Vagina (tissue), 2 donors: ENCODE results near the gene RARA. TPM values are rescaled to one million over a fixed set of nuclear protein-coding genes. Genes with fewer than 3 reads are reported as not detected.

ENCODE experiments used
- DNase-seq, 2 donors: peaks; one replicate each; pipeline ENCODE4 v3.0.0-alpha.2; 2017; ENCODE audit errors: extremely low spot score in 2 of 2
- H3K27ac ChIP-seq: fragments of 200-600 bp; sonication (generic); one replicate; pipeline ENCODE4 v1.5.1; 2019
- H3K27me3 ChIP-seq: fragments of 200-600 bp; sonication (generic); one replicate; pipeline ENCODE4 v1.5.1; 2019
- H3K36me3 ChIP-seq, 2 donors: fragments of 200-600 bp; sonication (generic); one replicate each; pipeline ENCODE4 v1.5.1; 2017 to 2019
- H3K4me1 ChIP-seq: fragments of 200-600 bp; sonication (generic); one replicate; pipeline ENCODE4 v1.5.1; 2019
- H3K4me3 ChIP-seq, 2 donors: fragments of 200-600 bp; sonication (generic); 1 replicate in 1 of 2; 2 replicates in 1 of 2; pipeline ENCODE4 v1.5.1; 2016 to 2019
- H3K9me3 ChIP-seq: fragments of 200-600 bp; sonication (generic); one replicate; pipeline ENCODE4 v1.5.1; 2019
- CTCF ChIP-seq, 3 experiments: fragments of 450-650 bp in 2 of 3; fragments of 200-600 bp in 1 of 3; sonication (generic) in 1 of 3; IDR thresholded peaks; one replicate each; pipeline ENCODE4 v1.5.1; 2017 to 2019; ENCODE audit warnings: antibody characterized with exemption in 3 of 3, mild to moderate bottlenecking in 2 of 3, moderate library complexity in 2 of 3
- POLR2A ChIP-seq, 2 donors: fragments of 450-650 bp; IDR thresholded peaks; one replicate each; pipeline ENCODE4 v1.6.1; 2017; ENCODE audit warnings: antibody characterized with exemption in 2 of 2, mild to moderate bottlenecking in 2 of 2, moderate library complexity in 2 of 2
- POLR2AphosphoS5 ChIP-seq, 2 donors: sonication (generic); formaldehyde crosslinking; IDR thresholded peaks; one replicate each; pipeline ENCODE4 v1.9.0; 2017; ENCODE audit warnings: antibody characterized with exemption in 2 of 2, mild to moderate bottlenecking in 2 of 2, low read depth in 1 of 2; ENCODE audit not compliant: insufficient read depth in 1 of 2
- intact Hi-C: fragments of 100-400 bp; cut with DNase I; formaldehyde crosslinking; loops from one replicate; pipeline ENCODE4 v1.15.1; 2023
- total RNA-seq: library from RNA; depleted of rRNA; stranded (reverse); fragments of >200 nt; gene quantifications from one replicate; pipeline ENCODE4 v1.2.3, GENCODE V29; 2016

RARA gene
- total RNA-seq, 1 donor from 2014 or later = 58.9 TPM

- Histone ChIP-seq H3K36me3 (no peaks in the 10 kb centered on the region), H3K9me3 (no peaks in the 10 kb centered on the region), H3K27ac (peak overlapping the region; percentile 96), H3K4me3 (peak overlapping the region; percentile 80 to 86), H3K27me3 (no peaks in the 10 kb centered on the region), H3K4me1 (peaks cover 94% of the 10 kb centered on the region)
- intact Hi-C loops = no loop called here
- DNase-seq = no peak
- no peak for TF ChIP-seq POLR2A (IDR thresholded peaks at IDR 0.05)
- no peak for TF ChIP-seq CTCF (IDR thresholded peaks at IDR 0.05)
- no peak for TF ChIP-seq POLR2AphosphoS5 (IDR thresholded peaks at IDR 0.05; ENCODE audit: insufficient read depth in 1 of 2, low read depth in 1 of 2)
Measured at GRCh38 chr17:40319651-40320540, 10.9 kb downstream of the RARA start.

DNA sequence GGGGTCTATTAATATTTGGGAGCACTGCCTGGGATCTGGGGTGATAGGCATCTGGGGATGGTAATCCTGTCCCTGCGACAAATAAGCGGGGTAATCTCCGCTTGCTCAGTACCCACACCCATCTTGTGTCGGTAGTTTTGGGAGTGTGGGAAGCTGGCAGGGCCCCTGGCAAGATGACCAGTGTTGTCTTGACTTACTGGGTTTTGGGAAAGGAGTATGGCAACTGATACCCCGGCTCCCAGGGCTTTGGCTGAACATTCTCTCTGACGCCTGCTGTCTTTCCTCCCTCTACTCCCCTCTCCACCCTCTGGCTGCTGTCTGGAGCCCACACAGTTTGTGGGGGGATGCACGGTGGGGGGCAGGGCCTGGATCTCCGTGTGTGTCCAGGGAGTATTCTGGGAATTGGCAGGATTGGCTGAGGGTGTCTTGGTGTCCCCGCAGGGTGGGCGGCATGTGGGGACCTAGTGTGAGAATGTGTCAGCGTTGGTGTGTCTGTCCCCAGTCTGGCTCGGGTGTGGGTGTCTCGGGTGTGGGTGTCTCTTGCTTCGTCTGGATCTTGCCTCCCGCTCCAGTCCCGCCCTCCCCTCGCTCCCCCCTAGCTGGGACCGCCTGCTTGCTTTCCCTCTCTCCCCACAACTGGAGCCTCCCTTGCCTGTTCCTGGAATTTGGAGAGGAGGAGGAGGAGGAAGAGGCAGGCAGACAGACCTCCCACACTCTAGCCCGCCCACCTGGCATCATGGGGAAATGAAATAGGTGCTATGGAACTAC is 12.0 kb downstream of the RARA start:
- no peaks in the 10 kb centered on the region for H3K27me3 ChIP-seq
- TF ChIP-seq POLR2AphosphoS5 (IDR thresholded peaks at IDR 0.05; ENCODE audit: insufficient read depth in 1 of 2, low read depth in 1 of 2) (peak; percentile 15 to 60), CTCF (IDR thresholded peaks at IDR 0.05) (no peak), POLR2A (IDR thresholded peaks at IDR 0.05) (peak in 1 of 2 donors; percentile 30)
- no peaks in the 10 kb centered on the region for H3K36me3 ChIP-seq
- intact Hi-C loops = no loop called here
- H3K27ac ChIP-seq = peak overlapping the region; percentile 96
- no peaks in the 10 kb centered on the region for H3K9me3 ChIP-seq
- peak overlapping the region; percentile 80 to 86 for H3K4me3 ChIP-seq
- peaks cover 94% of the 10 kb centered on the region for H3K4me1 ChIP-seq
- peak in 1 of 2 donors; percentile 96 for DNase-seq

DNA sequence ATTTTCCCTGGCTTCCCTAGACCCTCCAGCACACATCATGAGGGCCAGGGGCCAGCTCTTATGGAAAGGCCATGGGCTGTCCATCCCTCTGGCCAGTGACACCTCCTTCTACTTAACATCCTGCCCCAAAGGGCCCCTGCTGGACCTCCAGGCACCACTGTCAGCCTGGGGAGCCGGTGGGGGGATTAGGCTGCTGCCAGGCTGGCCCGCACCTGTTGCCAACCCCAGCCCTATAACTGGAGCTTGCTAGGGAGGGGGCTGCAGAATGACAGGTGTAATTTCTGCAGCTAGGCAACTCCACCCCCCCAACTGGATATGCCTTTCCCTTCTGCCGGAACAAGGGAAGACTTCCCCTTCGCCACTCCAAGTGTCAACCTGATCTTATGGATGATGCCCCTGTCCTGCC is 12.5 kb downstream of the RARA start:
- no peak for TF ChIP-seq POLR2A (IDR thresholded peaks at IDR 0.05)
- Histone ChIP-seq H3K36me3 (no peaks in the 10 kb centered on the region), H3K4me3 (peak overlapping the region; percentile 80 to 86), H3K27me3 (no peaks in the 10 kb centered on the region), H3K4me1 (peaks cover 94% of the 10 kb centered on the region), H3K9me3 (no peaks in the 10 kb centered on the region), H3K27ac (peak overlapping the region; percentile 96)
- no peak for DNase-seq
- intact Hi-C loops = no loop called here

DNA sequence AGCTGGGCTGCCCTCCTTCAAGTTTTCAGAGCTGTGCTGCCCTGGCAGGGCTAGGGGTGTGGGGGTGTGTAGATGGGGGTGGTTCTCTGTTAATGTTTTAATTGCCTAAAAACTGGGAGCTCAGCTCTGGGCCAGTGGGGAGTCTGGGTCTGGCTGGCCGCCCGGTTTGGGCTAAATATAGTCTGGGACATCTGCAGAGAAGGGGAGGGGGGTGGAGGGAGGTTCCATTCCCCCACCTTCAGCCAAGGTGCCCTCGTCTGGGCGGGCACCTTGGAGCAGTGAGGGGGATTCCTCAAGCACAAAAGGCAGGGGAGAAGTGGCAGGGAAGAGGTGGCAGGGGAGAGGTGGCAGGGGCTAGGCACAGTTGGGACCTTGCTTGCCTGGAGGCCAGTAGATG is 13.0 kb downstream of the RARA start:
- Histone ChIP-seq H3K4me1 (peaks cover 94% of the 10 kb centered on the region), H3K9me3 (no peaks in the 10 kb centered on the region), H3K4me3 (peak overlapping the region; percentile 80 to 86), H3K36me3 (no peaks in the 10 kb centered on the region), H3K27me3 (no peaks in the 10 kb centered on the region), H3K27ac (peak overlapping the region; percentile 96)
- intact Hi-C loops = no loop called here
- DNase-seq = no peak
- TF ChIP-seq POLR2AphosphoS5 (IDR thresholded peaks at IDR 0.05; ENCODE audit: insufficient read depth in 1 of 2, low read depth in 1 of 2) (no peak), CTCF (IDR thresholded peaks at IDR 0.05) (no peak), POLR2A (IDR thresholded peaks at IDR 0.05) (no peak)

DNA sequence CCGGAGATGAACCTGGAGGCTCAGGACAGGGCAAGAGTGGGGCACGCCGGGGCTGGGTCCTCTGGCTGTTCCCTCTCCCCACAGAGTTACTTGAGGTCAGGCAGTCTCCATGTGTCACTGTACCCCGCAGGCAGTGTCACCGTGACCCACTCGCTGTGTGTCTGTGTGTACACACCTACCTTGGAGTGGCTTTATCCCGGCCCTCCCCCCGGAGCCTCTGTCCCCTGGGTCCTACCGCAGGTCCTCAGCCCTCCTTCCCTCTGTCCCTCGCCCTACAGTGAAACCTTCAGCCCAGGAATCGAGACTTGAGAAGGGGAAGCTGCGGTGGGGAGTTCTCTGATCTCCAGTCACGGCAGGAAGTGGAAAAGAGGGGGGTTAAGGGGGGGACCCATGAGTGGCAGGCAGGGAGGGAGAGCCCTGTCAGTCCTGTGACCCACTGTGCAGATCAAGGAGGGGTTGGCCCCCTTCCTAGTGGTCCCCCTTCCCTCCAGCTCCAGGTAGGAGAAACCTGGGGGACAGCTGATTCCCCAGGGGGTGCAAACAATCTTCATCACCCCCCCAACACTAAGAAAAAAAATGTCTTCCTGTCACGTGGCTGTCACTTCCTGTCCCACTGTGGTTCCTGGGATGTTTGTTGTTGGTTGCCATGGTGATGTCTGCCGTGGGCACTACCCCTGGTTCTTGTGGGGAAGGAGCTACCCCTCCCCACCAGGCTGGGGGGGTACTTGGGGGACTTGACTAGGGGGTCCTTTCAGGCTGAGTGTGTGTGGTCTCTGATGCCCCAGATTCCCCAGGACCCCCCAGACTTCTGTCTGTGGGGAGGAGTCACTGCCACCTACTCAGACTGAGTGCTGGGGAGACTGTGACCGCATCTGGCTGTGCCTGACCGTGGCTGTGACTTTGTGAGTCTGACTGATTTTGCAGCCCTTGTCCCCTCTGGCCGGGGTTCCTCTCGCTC is 13.7 kb downstream of the RARA start:
- no peak for DNase-seq
- H3K27ac ChIP-seq = peak overlapping the region; percentile 96
- intact Hi-C loops = no loop called here
- H3K36me3 ChIP-seq = no peaks in the 10 kb centered on the region
- peaks cover 94% of the 10 kb centered on the region for H3K4me1 ChIP-seq
- H3K4me3 ChIP-seq = peak overlapping the region; percentile 80 to 86
- H3K27me3 ChIP-seq = no peaks in the 10 kb centered on the region
- TF ChIP-seq POLR2AphosphoS5 (IDR thresholded peaks at IDR 0.05; ENCODE audit: insufficient read depth in 1 of 2, low read depth in 1 of 2) (peak; percentile 15 to 70), CTCF (IDR thresholded peaks at IDR 0.05) (no peak), POLR2A (IDR thresholded peaks at IDR 0.05) (no peak)
- no peaks in the 10 kb centered on the region for H3K9me3 ChIP-seq
